HG03045 (cell line): ENCODE measurements around the gene FAM118B.

Source experiments
- ATAC-seq: cut with Tn5 transposase; IDR thresholded peaks from one replicate; pipeline ENCODE4 v1.9.1; 2021; ENCODE audit warnings: mild to moderate bottlenecking, moderate library complexity; ENCODE audit not compliant: unreplicated experiment

The FAM118B gene

GRCh38 chr11:126211236-126212088, at the start of gene FAM118B, which contains the start of gene RPUSD4:
FAM118B (plus strand) TSS chr11:126211782; CDS start chr11:126235002, 23,220 bp downstream.
RPUSD4 (minus strand) TSS chr11:126211650; CDS start chr11:126211638, 12 bp downstream.
- peak; percentile 94 for ATAC-seq

- ATAC-seq: no peak
Measured at GRCh38 chr11:126162306-126163030, 49.1 kb upstream of the FAM118B start.

- no peak for ATAC-seq
Measured at GRCh38 chr11:126163074-126163700, 48.4 kb upstream of the FAM118B start.

GRCh38 chr11:126163779-126164178, 47.8 kb upstream of the FAM118B start:
- no peak for ATAC-seq

GRCh38 chr11:126164781-126165180, 46.8 kb upstream of the FAM118B start:
- ATAC-seq: no peak

- ATAC-seq: no peak
Measured at GRCh38 chr11:126165311-126165720, 46.3 kb upstream of the FAM118B start.

- ATAC-seq: no peak
Measured at GRCh38 chr11:126165757-126166156, 45.8 kb upstream of the FAM118B start.

- no peak for ATAC-seq
Measured at GRCh38 chr11:126166413-126166812, 45.2 kb upstream of the FAM118B start.

GRCh38 chr11:126167488-126167887, 44.1 kb upstream of the FAM118B start:
- ATAC-seq: no peak

- no peak for ATAC-seq
Measured at GRCh38 chr11:126169291-126169690, 42.3 kb upstream of the FAM118B start.

GRCh38 chr11:126172596-126173038, 39.0 kb upstream of the FAM118B start:
- no peak for ATAC-seq

GRCh38 chr11:126173257-126173656, 38.3 kb upstream of the FAM118B start:
- ATAC-seq: no peak

GRCh38 chr11:126174816-126175215, 36.8 kb upstream of the FAM118B start:
- ATAC-seq: no peak

- ATAC-seq: no peak
Measured at GRCh38 chr11:126175393-126175792, 36.2 kb upstream of the FAM118B start.

GRCh38 chr11:126176853-126177470, 34.6 kb upstream of the FAM118B start:
- no peak for ATAC-seq

GRCh38 chr11:126181939-126182730, 29.4 kb upstream of the FAM118B start:
- ATAC-seq: no peak

GRCh38 chr11:126182787-126183445, 28.7 kb upstream of the FAM118B start:
- no peak for ATAC-seq

GRCh38 chr11:126185259-126186024, 26.1 kb upstream of the FAM118B start:
- no peak for ATAC-seq
